Esophagus muscularis mucosa (tissue), 3 donors: Measurements from ENCODE around the gene TSC22D3.

Source experiments
- CTCF ChIP-seq, 3 experiments: fragments of 200-600 bp in 2 of 3; fragments of 450-650 bp in 1 of 3; sonication (generic) in 2 of 3; IDR thresholded peaks; one replicate each; pipeline ENCODE4 v1.5.1; 2017 to 2019; ENCODE audit warnings: antibody characterized with exemption in 3 of 3, mild to moderate bottlenecking in 2 of 3, moderate library complexity in 1 of 3
- POLR2A ChIP-seq: fragments of 450-650 bp; IDR thresholded peaks from one replicate; pipeline ENCODE4 v1.6.1; 2017; ENCODE audit warnings: antibody characterized with exemption, moderate library complexity, mild to moderate bottlenecking, low read depth
- POLR2AphosphoS5 ChIP-seq, 2 donors: sonication (generic); formaldehyde crosslinking; IDR thresholded peaks; one replicate each; pipeline ENCODE4 v1.6.1; 2017; ENCODE audit warnings: antibody characterized with exemption in 2 of 2

GRCh38 chrX:107700790-107701189, 74.8 kb downstream of the TSC22D3 start:
- no peak for TF ChIP-seq CTCF (IDR thresholded peaks at IDR 0.05)
- no peak for TF ChIP-seq POLR2A
- no peak for TF ChIP-seq POLR2AphosphoS5 (IDR thresholded peaks at IDR 0.05)
